Activated CD4-positive, alpha-beta T cell treated with anti-CD3 and anti-CD28 coated beads for 36 hours (primary cell): ENCODE results near the gene FUT9. TPM values are rescaled to one million over a fixed set of nuclear protein-coding genes. Genes with fewer than 3 reads are reported as not detected.

Source experiments
- ATAC-seq: fragments of 200-7000 bp; cut with Tn5 transposase; one replicate; pipeline ENCODE4 v1.10.0; 2021; ENCODE audit warnings: mild to moderate bottlenecking, moderate library complexity
- CTCF ChIA-PET: fragments of 350-600 bp; sonication (Branson Sonifier 250); formaldehyde crosslinking; loops from one replicate; lab custom pipeline; 2021; ENCODE audit warnings: antibody characterized with exemption; lab: Charles Lee
- POLR2A ChIA-PET: fragments of 350-600 bp; sonication (Branson Sonifier 250); formaldehyde crosslinking; loops from one replicate; lab custom pipeline; 2021; ENCODE audit warnings: antibody characterized with exemption, inconsistent platforms; lab: Charles Lee
- DNase-seq: peaks from one replicate; pipeline ENCODE4 v3.0.0-alpha.2; 2020
- H3K27ac Mint-ChIP-seq: one replicate; pipeline ENCODE4 v1.8.0; 2021; ENCODE audit warnings: mixed read lengths
- H3K27me3 Mint-ChIP-seq: one replicate; pipeline ENCODE4 v1.8.0; 2021; ENCODE audit warnings: mixed read lengths
- H3K36me3 Mint-ChIP-seq: one replicate; pipeline ENCODE4 v1.8.0; 2021; ENCODE audit warnings: low read depth, mixed read lengths
- H3K4me1 Mint-ChIP-seq: one replicate; pipeline ENCODE4 v1.8.0; 2021; ENCODE audit warnings: mixed read lengths
- H3K4me3 Mint-ChIP-seq: one replicate; pipeline ENCODE4 v1.8.0; 2021; ENCODE audit warnings: mild to moderate bottlenecking, moderate library complexity, mixed read lengths
- H3K9me3 Mint-ChIP-seq: one replicate; pipeline ENCODE4 v1.8.0; 2021; ENCODE audit warnings: low read depth, mixed read lengths
- intact Hi-C, 2 experiments: fragments of 100-400 bp; cut with DNase I in 1 of 2; cut with micrococcal nuclease in 1 of 2; formaldehyde crosslinking; loops; one replicate each; pipeline versions ENCODE4 v1.14.2 to v1.15.1; 2022 to 2024; cut with DNase I, micrococcal nuclease
- total RNA-seq, 2 experiments: library from RNA; stranded (reverse); gene quantifications; one replicate each; pipeline ENCODE4 v1.2.3, GENCODE V29; 2021

Gene FUT9
- total RNA-seq, 2 experiments from 2014 or later = not detected

- Mint-ChIP-seq H3K27me3 (peaks cover 2% of the 10 kb centered on the region), H3K4me1 (no peaks in the 10 kb centered on the region), H3K27ac (no peak overlapping the region), H3K4me3 (no peak overlapping the region), H3K9me3 (peaks cover 3% of the 10 kb centered on the region), H3K36me3 (no peaks in the 10 kb centered on the region)
- intact Hi-C loops = no loop called here
- CTCF ChIA-PET = interaction anchor here (0.5 kb wide), 1 partner anchor 1004 kb away, joined by 3 read pairs; no protein-coding TSS in a partner anchor
- ATAC-seq (no peak), DNase-seq (no peak)
- POLR2A ChIA-PET = no interaction called here
These were observed 170.9 kb downstream of the FUT9 start for GRCh38 chr6:96186516-96187195.

- H3K27me3 Mint-ChIP-seq = no peaks in the 10 kb centered on the region
- ATAC-seq = no peak
- H3K4me1 Mint-ChIP-seq = no peaks in the 10 kb centered on the region
- POLR2A ChIA-PET = no interaction called here
- H3K9me3 Mint-ChIP-seq = peaks cover 3% of the 10 kb centered on the region
- no peak overlapping the region for H3K27ac Mint-ChIP-seq
- H3K36me3 Mint-ChIP-seq = no peaks in the 10 kb centered on the region
- H3K4me3 Mint-ChIP-seq = no peak overlapping the region
- no peak for DNase-seq
- intact Hi-C loops = no loop called here
- CTCF ChIA-PET = no interaction called here
These were observed 178.9 kb downstream of the FUT9 start for GRCh38 chr6:96194675-96195074.

- H3K4me3 Mint-ChIP-seq = no peak overlapping the region
- ChIA-PET CTCF (no interaction called here), POLR2A (no interaction called here)
- no peak overlapping the region for H3K27ac Mint-ChIP-seq
- DNase-seq (no peak), ATAC-seq (no peak)
- no peaks in the 10 kb centered on the region for H3K27me3 Mint-ChIP-seq
- peaks cover 3% of the 10 kb centered on the region for H3K9me3 Mint-ChIP-seq
- intact Hi-C loops = no loop called here
- no peaks in the 10 kb centered on the region for H3K36me3 Mint-ChIP-seq
- H3K4me1 Mint-ChIP-seq = no peaks in the 10 kb centered on the region
These were observed 179.5 kb downstream of the FUT9 start for GRCh38 chr6:96195272-96195671.

GRCh38 chr6:96196633-96197032, 180.9 kb downstream of the FUT9 start:
- Mint-ChIP-seq H3K27ac (no peak overlapping the region), H3K27me3 (no peaks in the 10 kb centered on the region), H3K9me3 (no peaks in the 10 kb centered on the region), H3K4me3 (no peak overlapping the region), H3K4me1 (no peaks in the 10 kb centered on the region), H3K36me3 (no peaks in the 10 kb centered on the region)
- intact Hi-C loops = no loop called here
- DNase-seq (no peak), ATAC-seq (no peak)
- CTCF ChIA-PET = no interaction called here
- POLR2A ChIA-PET = no interaction called here

- POLR2A ChIA-PET = no interaction called here
- Mint-ChIP-seq H3K4me1 (no peaks in the 10 kb centered on the region), H3K27me3 (no peaks in the 10 kb centered on the region), H3K36me3 (no peaks in the 10 kb centered on the region), H3K4me3 (no peak overlapping the region), H3K27ac (no peak overlapping the region), H3K9me3 (no peaks in the 10 kb centered on the region)
- CTCF ChIA-PET = no interaction called here
- ATAC-seq (no peak), DNase-seq (no peak)
- intact Hi-C loops = no loop called here
These were observed 181.5 kb downstream of the FUT9 start for GRCh38 chr6:96197241-96197640.

GRCh38 chr6:96202571-96202970, 186.8 kb downstream of the FUT9 start:
- intact Hi-C loops = no loop called here
- Mint-ChIP-seq H3K9me3 (no peaks in the 10 kb centered on the region), H3K36me3 (no peaks in the 10 kb centered on the region), H3K4me1 (no peaks in the 10 kb centered on the region), H3K27me3 (no peaks in the 10 kb centered on the region), H3K27ac (no peak overlapping the region), H3K4me3 (no peak overlapping the region)
- no peak for DNase-seq
- ATAC-seq = no peak
- CTCF ChIA-PET = no interaction called here
- POLR2A ChIA-PET = no interaction called here

GRCh38 chr6:96211341-96211740, 195.6 kb downstream of the FUT9 start:
- ATAC-seq = no peak
- intact Hi-C loops = no loop called here
- H3K27ac Mint-ChIP-seq = no peak overlapping the region
- H3K9me3 Mint-ChIP-seq = no peaks in the 10 kb centered on the region
- H3K27me3 Mint-ChIP-seq = no peaks in the 10 kb centered on the region
- no peaks in the 10 kb centered on the region for H3K36me3 Mint-ChIP-seq
- no peak for DNase-seq
- no peak overlapping the region for H3K4me3 Mint-ChIP-seq
- ChIA-PET CTCF (no interaction called here), POLR2A (no interaction called here)
- no peaks in the 10 kb centered on the region for H3K4me1 Mint-ChIP-seq

GRCh38 chr6:96212066-96212465, 196.3 kb downstream of the FUT9 start:
- no peak for ATAC-seq
- no peak for DNase-seq
- no peaks in the 10 kb centered on the region for H3K36me3 Mint-ChIP-seq
- ChIA-PET CTCF (no interaction called here), POLR2A (no interaction called here)
- no peak overlapping the region for H3K27ac Mint-ChIP-seq
- no peaks in the 10 kb centered on the region for H3K27me3 Mint-ChIP-seq
- intact Hi-C loops = no loop called here
- H3K4me1 Mint-ChIP-seq = no peaks in the 10 kb centered on the region
- H3K4me3 Mint-ChIP-seq = no peak overlapping the region
- no peaks in the 10 kb centered on the region for H3K9me3 Mint-ChIP-seq

- no peaks in the 10 kb centered on the region for H3K9me3 Mint-ChIP-seq
- H3K27me3 Mint-ChIP-seq = no peaks in the 10 kb centered on the region
- POLR2A ChIA-PET = no interaction called here
- CTCF ChIA-PET = no interaction called here
- no peak for DNase-seq
- H3K36me3 Mint-ChIP-seq = no peaks in the 10 kb centered on the region
- ATAC-seq = no peak
- intact Hi-C loops = no loop called here
- no peak overlapping the region for H3K4me3 Mint-ChIP-seq
- H3K27ac Mint-ChIP-seq = no peak overlapping the region
- no peaks in the 10 kb centered on the region for H3K4me1 Mint-ChIP-seq
These were observed 198.0 kb downstream of the FUT9 start for GRCh38 chr6:96213784-96214183.

GRCh38 chr6:96223695-96224094, 207.9 kb downstream of the FUT9 start:
- no peaks in the 10 kb centered on the region for H3K4me1 Mint-ChIP-seq
- H3K9me3 Mint-ChIP-seq = peaks cover 1% of the 10 kb centered on the region
- no peak overlapping the region for H3K27ac Mint-ChIP-seq
- H3K27me3 Mint-ChIP-seq = peaks cover 2% of the 10 kb centered on the region
- intact Hi-C loops = no loop called here
- H3K36me3 Mint-ChIP-seq = no peaks in the 10 kb centered on the region
- ChIA-PET CTCF (interaction anchor here (0.6 kb wide), 1 partner anchor 11 kb away, joined by 3 read pairs; no protein-coding TSS in a partner anchor), POLR2A (no interaction called here)
- DNase-seq = no peak
- ATAC-seq = no peak
- H3K4me3 Mint-ChIP-seq = no peak overlapping the region

- ATAC-seq = no peak
- DNase-seq = no peak
- intact Hi-C loops = no loop called here
- ChIA-PET CTCF (no interaction called here), POLR2A (no interaction called here)
- peaks cover 2% of the 10 kb centered on the region for H3K27me3 Mint-ChIP-seq
- peaks cover 1% of the 10 kb centered on the region for H3K9me3 Mint-ChIP-seq
- H3K27ac Mint-ChIP-seq = no peak overlapping the region
- H3K36me3 Mint-ChIP-seq = no peaks in the 10 kb centered on the region
- H3K4me1 Mint-ChIP-seq = no peaks in the 10 kb centered on the region
- no peak overlapping the region for H3K4me3 Mint-ChIP-seq
These were observed 211.4 kb downstream of the FUT9 start for GRCh38 chr6:96227135-96227534.

GRCh38 chr6:96234444-96234843, 218.7 kb downstream of the FUT9 start:
- POLR2A ChIA-PET = no interaction called here
- no peak overlapping the region for H3K27ac Mint-ChIP-seq
- no peaks in the 10 kb centered on the region for H3K36me3 Mint-ChIP-seq
- intact Hi-C loops = no loop called here
- no peak overlapping the region for H3K4me3 Mint-ChIP-seq
- ATAC-seq = no peak
- no peak for DNase-seq
- H3K4me1 Mint-ChIP-seq = no peaks in the 10 kb centered on the region
- peaks cover 3% of the 10 kb centered on the region for H3K27me3 Mint-ChIP-seq
- H3K9me3 Mint-ChIP-seq = no peaks in the 10 kb centered on the region
- CTCF ChIA-PET = no interaction called here
